ENCODE measurements around the gene DACH2.
A peak's percentile ranks its signal among the peaks of the same experiment; 100 is the strongest.
"Not testable (repeated sequence)": the region's sequence is repeated elsewhere in the genome, so short reads cannot be mapped to it uniquely, and the experiment has no call there.

DACH2 gene

GRCh38 chrX:86148024-86148511 lies at the start of gene DACH2:
Gene DACH2 (plus strand): TSS chrX:86148451.
- DNase-seq, result peak; percentile 64

DNA sequence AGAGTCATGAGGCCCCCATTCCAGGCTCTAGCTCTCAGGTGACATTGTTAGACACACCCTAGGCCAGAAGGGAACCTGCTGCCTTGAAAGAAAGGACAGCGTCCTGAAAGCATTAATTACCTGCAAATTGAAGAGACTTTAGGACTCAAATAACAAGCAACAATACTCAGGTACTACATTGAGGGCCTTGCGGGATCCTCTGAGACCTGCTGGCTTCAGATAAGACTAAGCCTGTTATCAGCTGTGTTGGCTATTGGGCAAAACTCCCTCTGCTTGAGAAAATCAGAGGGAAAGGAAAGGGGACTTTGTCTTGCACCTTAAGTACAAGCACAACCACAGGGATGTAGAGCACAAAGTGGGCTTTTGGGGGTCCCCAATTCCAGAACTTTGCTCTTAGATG lies 45.9 kb upstream of the DACH2 start:
- DNase-seq, result no peak

DNA sequence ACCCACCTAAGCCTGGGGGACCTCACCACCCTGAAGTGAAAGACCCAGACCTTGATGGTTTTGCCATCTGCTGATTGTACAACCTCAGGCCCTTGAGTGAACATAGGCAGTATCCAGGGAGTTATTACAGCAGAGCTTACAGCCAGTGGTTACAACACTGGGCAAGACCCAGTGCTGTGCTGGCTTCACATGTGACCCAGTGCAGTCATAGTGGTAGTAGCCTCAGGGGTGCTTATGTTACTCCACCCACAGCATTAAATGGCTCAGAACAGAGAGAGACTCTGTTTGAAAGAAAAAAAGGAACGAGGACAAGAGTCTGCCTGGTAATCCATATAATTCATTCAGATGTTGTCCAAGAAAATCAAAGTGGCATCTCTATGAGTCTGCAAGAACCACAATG lies 45.2 kb upstream of the DACH2 start:
- no peak for DNase-seq

DNA sequence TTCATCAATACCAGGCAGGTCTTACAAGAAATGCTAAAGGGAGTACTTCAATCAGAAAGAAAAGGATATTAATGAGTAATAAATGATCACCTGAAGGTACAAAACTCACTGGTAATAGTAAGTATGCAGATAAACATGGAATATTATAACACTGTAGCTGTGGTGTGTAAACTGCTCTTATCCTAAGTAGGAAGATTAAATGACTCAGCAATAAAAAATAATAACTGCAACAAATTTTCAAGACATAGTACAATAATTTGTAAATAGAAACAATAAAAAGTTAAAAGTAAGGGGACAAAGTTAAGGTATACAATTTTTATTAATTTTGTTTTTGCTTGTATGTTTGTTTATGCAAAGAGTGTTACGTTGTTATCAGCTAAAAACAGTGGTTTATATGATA lies 43.7 kb upstream of the DACH2 start:
- no peak for DNase-seq

DNA sequence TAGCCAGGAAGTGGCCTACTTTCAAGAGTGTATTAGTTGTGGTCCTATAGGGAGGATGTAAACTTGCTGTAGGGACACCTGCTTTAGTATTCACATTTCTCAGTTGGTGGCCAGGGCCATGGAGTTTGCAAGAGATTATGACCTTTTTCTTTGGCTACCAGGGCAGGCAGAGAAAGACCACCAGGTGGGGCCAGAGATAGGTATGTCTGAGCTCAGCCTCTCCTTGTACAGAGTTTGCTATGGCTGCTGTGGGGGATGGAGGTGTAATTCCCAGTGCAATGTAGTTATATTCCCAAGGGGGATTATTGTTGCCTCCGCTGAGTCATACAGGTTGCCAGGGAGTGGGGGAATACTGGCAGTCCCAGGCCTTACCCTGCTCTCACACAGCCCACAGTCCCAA lies 26.3 kb upstream of the DACH2 start:
- no peak for DNase-seq

GRCh38 chrX:86133761-86134160 lies 14.5 kb upstream of the DACH2 start:
- no peak for DNase-seq

DNA sequence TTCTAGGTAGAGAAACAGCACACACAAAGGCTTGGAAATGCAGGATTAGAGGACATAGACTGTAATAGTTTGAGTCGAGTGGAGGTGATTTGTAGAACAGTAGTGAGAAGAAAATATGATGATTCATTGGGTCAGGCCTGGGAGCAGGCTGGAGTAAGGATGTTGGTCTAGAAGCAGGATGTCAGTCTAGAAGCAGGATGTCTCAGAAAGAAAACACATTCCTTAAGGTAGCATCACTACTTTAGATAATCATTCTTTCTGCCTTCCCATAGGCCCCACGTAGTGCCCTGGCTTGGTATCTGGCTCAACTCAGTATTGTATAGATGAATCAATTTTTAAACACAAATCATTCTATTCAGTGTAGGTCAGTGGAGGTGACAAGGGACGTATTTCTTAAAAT lies 11.2 kb upstream of the DACH2 start:
- DNase-seq, result no peak

GRCh38 chrX:86141786-86142185 lies 6.5 kb upstream of the DACH2 start:
- no peak for DNase-seq

GRCh38 chrX:86146102-86146501 lies 2.1 kb upstream of the DACH2 start:
- DNase-seq, result no peak

DNA sequence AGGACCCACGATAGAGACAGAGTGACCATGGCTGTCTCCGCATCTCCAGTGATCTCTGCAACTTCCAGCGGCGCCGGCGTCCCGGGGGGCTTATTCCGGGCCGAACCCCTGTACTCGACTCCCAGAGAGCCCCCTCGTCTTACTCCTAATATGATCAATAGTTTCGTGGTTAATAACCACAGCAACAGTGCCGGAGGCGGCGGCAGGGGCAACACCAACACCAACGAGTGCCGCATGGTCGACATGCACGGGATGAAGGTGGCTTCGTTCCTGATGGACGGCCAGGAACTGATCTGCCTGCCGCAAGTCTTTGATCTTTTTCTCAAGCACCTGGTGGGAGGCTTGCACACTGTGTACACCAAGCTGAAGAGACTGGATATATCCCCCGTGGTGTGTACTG lies 343 bp downstream of the DACH2 start:
- DNase-seq, result no peak

- DNase-seq, result no peak
These were observed 868 bp downstream of the DACH2 start for GRCh38 chrX:86149119-86149518.

DNA sequence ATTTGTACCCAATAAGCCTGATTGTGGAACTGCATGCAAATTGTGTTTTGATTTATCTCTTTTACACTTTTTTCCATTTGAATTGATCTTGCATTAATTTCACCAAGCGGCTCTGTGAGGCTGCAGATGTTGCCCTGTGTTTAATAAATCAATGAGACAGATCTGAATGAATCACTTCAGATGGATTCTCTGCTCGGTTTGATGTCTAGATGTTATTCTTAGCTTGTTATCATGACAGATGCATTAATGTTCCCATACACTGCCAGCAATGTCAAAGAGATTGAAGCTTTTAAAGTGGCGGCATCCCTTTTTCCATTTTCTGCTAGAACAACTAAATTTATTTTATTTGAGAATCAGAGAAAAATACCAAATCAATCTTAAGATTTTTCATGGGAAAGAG lies 6.3 kb downstream of the DACH2 start:
- no peak for DNase-seq

DNA sequence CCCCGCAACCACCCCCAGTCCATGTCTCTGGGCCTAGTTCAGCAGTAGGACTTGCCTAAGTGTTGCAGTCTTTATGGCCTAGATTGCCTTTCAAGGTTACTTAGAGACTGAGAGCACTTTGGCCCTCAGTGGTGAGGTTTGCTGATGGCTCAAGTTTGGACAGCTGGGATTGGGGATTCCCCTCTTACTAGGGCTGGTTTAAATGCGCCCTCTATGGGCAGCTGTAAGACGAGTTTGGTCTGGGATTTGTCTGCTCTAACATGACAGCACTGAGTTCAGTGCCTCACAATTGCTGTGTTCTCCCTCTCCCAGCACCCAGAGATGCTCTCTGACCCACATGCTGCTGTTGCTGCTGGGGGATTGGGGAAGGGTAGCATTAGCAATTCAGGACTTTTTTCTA lies 23.1 kb downstream of the DACH2 start:
- DNase-seq, result no peak

DNA sequence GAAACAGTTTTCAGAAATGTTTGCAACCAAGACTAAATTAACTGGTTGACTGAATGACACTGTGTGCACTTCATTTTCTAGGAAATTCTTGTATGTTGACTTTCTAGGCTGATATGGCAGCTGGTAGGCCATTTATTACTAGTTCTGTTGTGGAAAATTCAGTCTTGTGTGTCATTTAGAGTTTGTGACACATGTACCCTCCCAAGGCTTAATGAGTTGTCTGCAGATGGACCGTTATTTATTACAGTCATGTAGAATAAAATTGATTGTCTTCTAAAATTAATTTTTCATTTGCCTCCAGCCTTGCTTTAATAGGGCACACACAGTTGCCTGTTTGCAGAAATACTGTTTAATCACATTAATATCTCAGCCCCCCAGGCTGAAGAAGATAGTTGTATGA lies 30.7 kb downstream of the DACH2 start:
- DNase-seq, result no peak

- DNase-seq, result not testable (repeated sequence)
These were observed 33.1 kb downstream of the DACH2 start for GRCh38 chrX:86181325-86181724.

- no peak for DNase-seq
These were observed 44.6 kb downstream of the DACH2 start for GRCh38 chrX:86192827-86193226.

- DNase-seq, result no peak
These were observed 46.5 kb downstream of the DACH2 start for GRCh38 chrX:86194758-86195157.

DNA sequence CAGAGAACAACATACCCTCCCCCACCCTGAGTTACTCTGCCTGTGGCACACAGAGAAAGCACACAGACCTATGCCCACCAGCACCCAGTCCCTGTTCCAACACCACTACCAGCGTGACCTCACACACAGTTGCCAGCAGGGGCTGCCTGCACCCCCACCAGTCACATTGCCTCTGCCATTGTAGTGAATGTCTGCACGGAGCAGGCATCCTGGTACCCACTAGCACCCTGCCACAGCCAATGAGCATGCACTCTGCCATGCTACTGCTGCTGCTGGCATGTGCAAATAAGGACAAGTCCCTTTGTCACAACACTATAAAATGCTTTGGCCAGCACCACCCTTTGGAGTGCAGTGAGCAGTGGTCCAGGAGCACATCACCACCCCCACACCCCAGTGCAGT lies 47.1 kb downstream of the DACH2 start:
- DNase-seq, result no peak

DNA sequence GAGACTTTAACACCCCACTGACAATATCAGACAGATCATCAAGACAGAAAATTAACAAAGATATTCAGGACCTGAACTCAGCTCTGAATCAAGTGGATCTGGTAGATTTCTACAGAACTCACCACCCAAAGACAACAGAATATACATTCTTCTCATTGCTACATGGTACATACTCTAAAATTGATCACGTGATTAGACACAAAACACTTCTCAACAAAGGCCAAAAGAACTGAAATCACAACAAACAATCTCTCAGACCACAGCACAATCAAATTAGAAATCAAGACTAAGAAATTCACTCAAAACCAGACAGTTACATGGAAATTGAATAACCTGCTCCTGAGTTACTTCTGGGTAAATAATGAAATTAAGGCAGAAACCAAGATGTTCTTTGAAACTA lies 49.6 kb downstream of the DACH2 start:
- no peak for DNase-seq

- no peak for DNase-seq
These were observed 62.5 kb downstream of the DACH2 start for GRCh38 chrX:86210772-86211171.

- DNase-seq, result no peak
These were observed 67.0 kb downstream of the DACH2 start for GRCh38 chrX:86215260-86215659.

DNA sequence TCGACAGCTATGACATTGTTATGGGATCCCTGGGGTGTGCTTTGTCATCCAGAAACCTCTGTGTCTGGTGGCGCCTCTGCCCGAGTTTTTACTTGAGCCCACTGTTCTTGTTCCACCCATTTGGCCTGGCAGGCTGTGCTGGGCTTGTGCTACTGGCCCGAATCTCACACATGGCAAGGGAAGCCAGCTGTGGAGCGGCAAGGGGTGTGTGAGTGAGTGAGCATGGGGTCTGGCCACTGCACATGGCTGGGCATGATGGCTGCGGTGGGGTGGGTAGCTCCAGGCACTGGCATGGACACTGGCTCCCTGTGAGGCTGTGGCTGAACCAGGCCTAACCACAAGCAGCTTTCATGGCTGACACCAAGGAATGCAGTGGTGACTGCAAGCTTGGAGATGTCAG lies 89.2 kb downstream of the DACH2 start:
- DNase-seq, result no peak

DNA sequence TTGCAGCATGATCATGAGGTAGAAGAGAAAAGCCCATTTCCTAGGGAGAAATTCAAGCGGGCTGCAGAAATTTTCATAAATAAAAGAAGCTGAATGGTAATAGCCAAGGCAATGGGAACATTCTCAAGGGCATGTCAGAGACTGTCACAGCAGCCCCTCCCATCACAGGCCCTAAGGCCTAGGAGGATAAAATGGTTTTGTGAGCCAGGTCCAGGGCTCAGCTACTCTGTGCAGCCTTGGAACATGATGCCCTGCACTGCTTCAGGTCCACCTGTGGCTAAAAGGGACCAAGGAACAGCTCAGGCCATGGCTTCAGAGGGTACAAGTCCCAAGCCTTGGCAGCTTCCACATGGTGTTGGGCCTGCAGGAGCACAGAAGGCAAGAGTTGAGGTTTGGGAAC lies 93.3 kb downstream of the DACH2 start:
- DNase-seq, result no peak

- DNase-seq, result no peak
These were observed 115.3 kb downstream of the DACH2 start for GRCh38 chrX:86263526-86263925.

DNA sequence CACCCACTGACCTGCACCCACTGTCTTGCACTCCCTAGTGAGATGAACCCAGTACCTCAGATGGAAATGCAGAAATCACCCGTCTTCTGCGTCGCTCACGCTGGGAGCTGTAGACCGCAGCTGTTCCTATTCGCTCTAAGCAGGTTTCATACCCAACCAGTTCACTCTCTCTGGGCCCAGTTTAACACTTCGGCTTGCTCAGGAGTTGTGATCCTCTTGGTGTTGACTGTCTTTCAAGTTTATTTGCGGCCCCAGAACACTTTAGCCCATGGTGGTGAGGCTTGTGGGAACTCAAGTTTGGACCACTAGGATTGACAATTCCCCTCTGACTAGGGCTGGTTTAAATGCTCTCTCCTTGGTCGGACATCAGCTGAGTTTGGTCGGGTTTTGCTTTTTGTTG lies 147.0 kb downstream of the DACH2 start:
- no peak for DNase-seq

DNA sequence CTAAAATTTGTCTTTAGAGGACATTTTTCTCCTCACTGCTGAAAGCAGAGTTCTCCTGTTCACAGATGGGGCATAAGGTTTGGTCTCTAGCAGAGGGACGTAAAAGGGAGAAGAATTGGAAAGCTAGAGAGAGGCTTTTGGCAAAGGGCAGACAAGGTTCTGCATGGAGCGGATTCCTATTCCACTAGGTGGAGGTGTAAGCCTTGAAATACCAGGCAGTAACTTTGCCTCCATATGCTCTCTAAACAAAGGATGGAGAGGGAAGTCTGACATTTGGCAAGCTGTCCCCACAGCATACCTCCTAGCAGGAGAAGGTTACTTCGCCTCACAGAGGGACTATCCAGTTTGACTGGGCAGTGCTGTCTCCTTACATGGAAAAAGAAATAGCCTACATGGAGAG lies 174.7 kb downstream of the DACH2 start:
- no peak for DNase-seq
